ENCODE results near the gene CFB. TPM values are rescaled to one million over a fixed set of nuclear protein-coding genes. Genes with fewer than 3 reads are reported as not detected.

CFB gene
- total RNA-seq, 1 experiment from 2014 or later = not detected

GRCh38 chr6:31899882-31900722, 45.8 kb upstream of the CFB start:
- Histone ChIP-seq H3F3A (ENCODE audit: low read length, unreplicated experiment) (no peaks in the 10 kb centered on the region), H3K9me2 (replicated peaks; ENCODE audit: low read length) (no peaks in the 10 kb centered on the region), H3K79me2 (ENCODE audit: low read length) (peaks cover 34% of the 10 kb centered on the region), H4K20me1 (ENCODE audit: low read length) (no peaks in the 10 kb centered on the region), H3K9ac (ENCODE audit: low read length) (no peak overlapping the region), H3K36me3 (ENCODE audit: low read depth, low read length) (peaks cover under 1% of the 10 kb centered on the region; the same call in 1 of the 2 replicates), H3K9me3 (ENCODE audit: low read length) (no peaks in the 10 kb centered on the region), H3K4me2 (ENCODE audit: low read length) (no peak overlapping the region), H2AFZ (ENCODE audit: low read length) (no peak overlapping the region), H3K27me3 (ENCODE audit: low read length) (no peaks in the 10 kb centered on the region), H3K4me3 (ENCODE audit: low read length) (no peak overlapping the region), H3K4me1 (ENCODE audit: insufficient read depth, low read length) (peaks cover 28% of the 10 kb centered on the region), H3K27ac (ENCODE audit: low read length) (no peak overlapping the region)
- BruUV-seq (replicated peaks) = no TSS peak
- DNase-seq = no peak
- intact Hi-C loops (cut with micrococcal nuclease) = loop anchor here (5.0 to 10.0 kb wide), 2 partner anchors 38 to 215 kb away; partner anchors contain the start of gene NEU1
- POLR2A ChIA-PET (ENCODE audit: unreplicated experiment) = no interaction called here
- TF ChIP-seq EZH2phosphoT487 (IDR thresholded peaks at IDR 0.05; ENCODE audit: borderline replicate concordance, low read length) = no peak
- TF ChIP-seq, protein P1, sequence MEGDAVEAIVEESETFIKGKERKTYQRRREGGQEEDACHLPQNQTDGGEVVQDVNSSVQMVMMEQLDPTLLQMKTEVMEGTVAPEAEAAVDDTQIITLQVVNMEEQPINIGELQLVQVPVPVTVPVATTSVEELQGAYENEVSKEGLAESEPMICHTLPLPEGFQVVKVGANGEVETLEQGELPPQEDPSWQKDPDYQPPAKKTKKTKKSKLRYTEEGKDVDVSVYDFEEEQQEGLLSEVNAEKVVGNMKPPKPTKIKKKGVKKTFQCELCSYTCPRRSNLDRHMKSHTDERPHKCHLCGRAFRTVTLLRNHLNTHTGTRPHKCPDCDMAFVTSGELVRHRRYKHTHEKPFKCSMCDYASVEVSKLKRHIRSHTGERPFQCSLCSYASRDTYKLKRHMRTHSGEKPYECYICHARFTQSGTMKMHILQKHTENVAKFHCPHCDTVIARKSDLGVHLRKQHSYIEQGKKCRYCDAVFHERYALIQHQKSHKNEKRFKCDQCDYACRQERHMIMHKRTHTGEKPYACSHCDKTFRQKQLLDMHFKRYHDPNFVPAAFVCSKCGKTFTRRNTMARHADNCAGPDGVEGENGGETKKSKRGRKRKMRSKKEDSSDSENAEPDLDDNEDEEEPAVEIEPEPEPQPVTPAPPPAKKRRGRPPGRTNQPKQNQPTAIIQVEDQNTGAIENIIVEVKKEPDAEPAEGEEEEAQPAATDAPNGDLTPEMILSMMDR (conservative IDR thresholded peaks at IDR 0.05; ENCODE audit: low read depth, low read length) = no peak
- TF ChIP-seq EZH2 (IDR thresholded peaks at IDR 0.05; ENCODE audit: low read length, unreplicated experiment) = no peak
- no peak for ATAC-seq
- CTCF ChIA-PET = no interaction called here

DNA sequence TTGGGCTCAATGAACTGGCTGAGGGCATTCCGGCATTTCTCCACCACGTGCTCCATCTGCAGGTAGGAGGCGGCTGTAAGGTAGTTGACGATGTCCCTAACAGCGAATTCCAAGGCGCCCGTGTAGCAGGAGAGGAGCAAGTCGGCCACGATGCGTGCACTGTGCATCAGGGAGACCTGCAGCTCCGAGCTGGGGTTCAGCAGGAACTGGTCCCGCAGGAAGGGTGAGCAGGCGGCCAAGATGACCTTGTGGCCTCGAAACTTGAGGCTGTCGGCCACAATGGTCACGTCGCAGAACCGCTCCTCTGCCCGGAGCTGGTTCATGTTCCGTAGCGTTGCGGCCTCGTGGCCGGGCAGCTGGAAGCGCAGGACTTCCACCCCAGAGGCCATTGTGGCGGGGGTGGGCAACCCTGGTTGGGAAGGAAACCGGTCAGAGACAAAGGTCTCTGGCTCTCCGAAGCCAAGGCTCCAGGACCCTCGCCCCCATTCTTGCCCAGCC, 44.9 kb upstream of the CFB start:
- intact Hi-C loops (cut with micrococcal nuclease) = loop anchor here (10.0 kb wide), 1 partner anchor 214 kb away; no protein-coding TSS in a partner anchor
- Histone ChIP-seq H3K27ac (ENCODE audit: low read length) (peak overlapping the region; percentile 39), H2AFZ (ENCODE audit: low read length) (peak overlapping the region; percentile 87; the same call in 1 of the 2 replicates), H3F3A (ENCODE audit: low read length, unreplicated experiment) (no peaks in the 10 kb centered on the region), H3K4me1 (ENCODE audit: insufficient read depth, low read length) (peaks cover 27% of the 10 kb centered on the region), H3K9me2 (replicated peaks; ENCODE audit: low read length) (no peaks in the 10 kb centered on the region), H3K9ac (ENCODE audit: low read length) (peak overlapping the region; percentile 63; the same call in 1 of the 2 replicates), H3K79me2 (ENCODE audit: low read length) (peaks cover 33% of the 10 kb centered on the region), H3K36me3 (ENCODE audit: low read depth, low read length) (no peaks in the 10 kb centered on the region), H3K9me3 (ENCODE audit: low read length) (no peaks in the 10 kb centered on the region), H3K27me3 (ENCODE audit: low read length) (no peaks in the 10 kb centered on the region), H3K4me2 (ENCODE audit: low read length) (peak overlapping the region; percentile 96), H4K20me1 (ENCODE audit: low read length) (no peaks in the 10 kb centered on the region), H3K4me3 (ENCODE audit: low read length) (peak overlapping the region; percentile 78)
- ChIA-PET POLR2A (ENCODE audit: unreplicated experiment) (no interaction called here), CTCF (no interaction called here)
- no TSS peak for BruUV-seq (replicated peaks)
- ATAC-seq (no peak), DNase-seq (no peak)
- TF ChIP-seq, protein P1 (conservative IDR thresholded peaks at IDR 0.05; ENCODE audit: low read depth, low read length) = no peak
- TF ChIP-seq EZH2 (IDR thresholded peaks at IDR 0.05; ENCODE audit: low read length, unreplicated experiment) = no peak
- TF ChIP-seq EZH2phosphoT487 (IDR thresholded peaks at IDR 0.05; ENCODE audit: borderline replicate concordance, low read length) = no peak
